ENCODE data around the gene ALMS1.

DNA sequence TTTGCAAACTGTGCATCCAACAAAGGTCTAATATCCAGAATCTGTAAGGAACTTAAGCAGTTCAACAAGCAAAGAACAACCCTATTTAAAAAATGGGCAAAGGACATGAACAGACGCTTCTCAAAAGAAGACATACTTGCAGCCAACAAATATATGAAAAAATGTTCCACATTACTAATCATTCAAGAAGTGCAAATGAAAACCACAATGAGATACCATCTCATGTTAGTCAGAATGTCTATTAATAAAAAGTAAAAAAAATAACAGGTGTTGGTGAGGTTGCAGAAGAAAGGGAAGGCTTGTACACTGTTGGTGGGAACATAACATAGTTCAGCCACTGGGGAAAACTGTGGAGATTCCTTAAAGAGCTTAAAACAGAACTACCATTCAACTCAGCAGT is 130.4 kb downstream of the ALMS1 start:
- TF ChIP-seq, protein P1, sequence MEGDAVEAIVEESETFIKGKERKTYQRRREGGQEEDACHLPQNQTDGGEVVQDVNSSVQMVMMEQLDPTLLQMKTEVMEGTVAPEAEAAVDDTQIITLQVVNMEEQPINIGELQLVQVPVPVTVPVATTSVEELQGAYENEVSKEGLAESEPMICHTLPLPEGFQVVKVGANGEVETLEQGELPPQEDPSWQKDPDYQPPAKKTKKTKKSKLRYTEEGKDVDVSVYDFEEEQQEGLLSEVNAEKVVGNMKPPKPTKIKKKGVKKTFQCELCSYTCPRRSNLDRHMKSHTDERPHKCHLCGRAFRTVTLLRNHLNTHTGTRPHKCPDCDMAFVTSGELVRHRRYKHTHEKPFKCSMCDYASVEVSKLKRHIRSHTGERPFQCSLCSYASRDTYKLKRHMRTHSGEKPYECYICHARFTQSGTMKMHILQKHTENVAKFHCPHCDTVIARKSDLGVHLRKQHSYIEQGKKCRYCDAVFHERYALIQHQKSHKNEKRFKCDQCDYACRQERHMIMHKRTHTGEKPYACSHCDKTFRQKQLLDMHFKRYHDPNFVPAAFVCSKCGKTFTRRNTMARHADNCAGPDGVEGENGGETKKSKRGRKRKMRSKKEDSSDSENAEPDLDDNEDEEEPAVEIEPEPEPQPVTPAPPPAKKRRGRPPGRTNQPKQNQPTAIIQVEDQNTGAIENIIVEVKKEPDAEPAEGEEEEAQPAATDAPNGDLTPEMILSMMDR (IDR thresholded peaks at IDR 0.05) = no peak
- TF ChIP-seq FOSL2 (IDR thresholded peaks at IDR 0.05) (no peak), FOSL2 (CRISPR knock-in tag; IDR thresholded peaks at IDR 0.05) (no peak), CEBPB (IDR thresholded peaks at IDR 0.05) (no peak), RCOR1 (IDR thresholded peaks at IDR 0.05; ENCODE audit: low read depth, low read length) (no peak), MYC (IDR thresholded peaks at IDR 0.05; ENCODE audit: borderline replicate concordance, low read length) (no peak), POLR2A (IDR thresholded peaks at IDR 0.05; ENCODE audit: low read length) (no peak), NFE2L2 (conservative IDR thresholded peaks at IDR 0.05; ENCODE audit: low read length) (no peak), CHD2 (IDR thresholded peaks at IDR 0.05; ENCODE audit: low read length, partially characterized antibody) (no peak)
- TF ChIP-seq, protein P2, sequence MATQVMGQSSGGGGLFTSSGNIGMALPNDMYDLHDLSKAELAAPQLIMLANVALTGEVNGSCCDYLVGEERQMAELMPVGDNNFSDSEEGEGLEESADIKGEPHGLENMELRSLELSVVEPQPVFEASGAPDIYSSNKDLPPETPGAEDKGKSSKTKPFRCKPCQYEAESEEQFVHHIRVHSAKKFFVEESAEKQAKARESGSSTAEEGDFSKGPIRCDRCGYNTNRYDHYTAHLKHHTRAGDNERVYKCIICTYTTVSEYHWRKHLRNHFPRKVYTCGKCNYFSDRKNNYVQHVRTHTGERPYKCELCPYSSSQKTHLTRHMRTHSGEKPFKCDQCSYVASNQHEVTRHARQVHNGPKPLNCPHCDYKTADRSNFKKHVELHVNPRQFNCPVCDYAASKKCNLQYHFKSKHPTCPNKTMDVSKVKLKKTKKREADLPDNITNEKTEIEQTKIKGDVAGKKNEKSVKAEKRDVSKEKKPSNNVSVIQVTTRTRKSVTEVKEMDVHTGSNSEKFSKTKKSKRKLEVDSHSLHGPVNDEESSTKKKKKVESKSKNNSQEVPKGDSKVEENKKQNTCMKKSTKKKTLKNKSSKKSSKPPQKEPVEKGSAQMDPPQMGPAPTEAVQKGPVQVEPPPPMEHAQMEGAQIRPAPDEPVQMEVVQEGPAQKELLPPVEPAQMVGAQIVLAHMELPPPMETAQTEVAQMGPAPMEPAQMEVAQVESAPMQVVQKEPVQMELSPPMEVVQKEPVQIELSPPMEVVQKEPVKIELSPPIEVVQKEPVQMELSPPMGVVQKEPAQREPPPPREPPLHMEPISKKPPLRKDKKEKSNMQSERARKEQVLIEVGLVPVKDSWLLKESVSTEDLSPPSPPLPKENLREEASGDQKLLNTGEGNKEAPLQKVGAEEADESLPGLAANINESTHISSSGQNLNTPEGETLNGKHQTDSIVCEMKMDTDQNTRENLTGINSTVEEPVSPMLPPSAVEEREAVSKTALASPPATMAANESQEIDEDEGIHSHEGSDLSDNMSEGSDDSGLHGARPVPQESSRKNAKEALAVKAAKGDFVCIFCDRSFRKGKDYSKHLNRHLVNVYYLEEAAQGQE (IDR thresholded peaks at IDR 0.05) = no peak
- TF ChIP-seq, protein P3, sequence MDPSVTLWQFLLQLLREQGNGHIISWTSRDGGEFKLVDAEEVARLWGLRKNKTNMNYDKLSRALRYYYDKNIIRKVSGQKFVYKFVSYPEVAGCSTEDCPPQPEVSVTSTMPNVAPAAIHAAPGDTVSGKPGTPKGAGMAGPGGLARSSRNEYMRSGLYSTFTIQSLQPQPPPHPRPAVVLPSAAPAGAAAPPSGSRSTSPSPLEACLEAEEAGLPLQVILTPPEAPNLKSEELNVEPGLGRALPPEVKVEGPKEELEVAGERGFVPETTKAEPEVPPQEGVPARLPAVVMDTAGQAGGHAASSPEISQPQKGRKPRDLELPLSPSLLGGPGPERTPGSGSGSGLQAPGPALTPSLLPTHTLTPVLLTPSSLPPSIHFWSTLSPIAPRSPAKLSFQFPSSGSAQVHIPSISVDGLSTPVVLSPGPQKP (IDR thresholded peaks at IDR 0.05; ENCODE audit: low read depth, low read length) = no peak
- TF ChIP-seq, protein P4, sequence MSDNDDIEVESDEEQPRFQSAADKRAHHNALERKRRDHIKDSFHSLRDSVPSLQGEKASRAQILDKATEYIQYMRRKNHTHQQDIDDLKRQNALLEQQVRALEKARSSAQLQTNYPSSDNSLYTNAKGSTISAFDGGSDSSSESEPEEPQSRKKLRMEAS (IDR thresholded peaks at IDR 0.05) = no peak
